GM12872 (cell line): ENCODE data around the gene PLEKHF1.

Experiments
- TF ChIP-seq, protein P1 (sequence below): IDR thresholded peaks from 3 replicates; pipeline ENCODE4 v1.5.1; 2011; ENCODE audit warnings: low read depth, mild to moderate bottlenecking, low read length, moderate library complexity; ENCODE audit not compliant: insufficient read depth

Gene PLEKHF1

DNA sequence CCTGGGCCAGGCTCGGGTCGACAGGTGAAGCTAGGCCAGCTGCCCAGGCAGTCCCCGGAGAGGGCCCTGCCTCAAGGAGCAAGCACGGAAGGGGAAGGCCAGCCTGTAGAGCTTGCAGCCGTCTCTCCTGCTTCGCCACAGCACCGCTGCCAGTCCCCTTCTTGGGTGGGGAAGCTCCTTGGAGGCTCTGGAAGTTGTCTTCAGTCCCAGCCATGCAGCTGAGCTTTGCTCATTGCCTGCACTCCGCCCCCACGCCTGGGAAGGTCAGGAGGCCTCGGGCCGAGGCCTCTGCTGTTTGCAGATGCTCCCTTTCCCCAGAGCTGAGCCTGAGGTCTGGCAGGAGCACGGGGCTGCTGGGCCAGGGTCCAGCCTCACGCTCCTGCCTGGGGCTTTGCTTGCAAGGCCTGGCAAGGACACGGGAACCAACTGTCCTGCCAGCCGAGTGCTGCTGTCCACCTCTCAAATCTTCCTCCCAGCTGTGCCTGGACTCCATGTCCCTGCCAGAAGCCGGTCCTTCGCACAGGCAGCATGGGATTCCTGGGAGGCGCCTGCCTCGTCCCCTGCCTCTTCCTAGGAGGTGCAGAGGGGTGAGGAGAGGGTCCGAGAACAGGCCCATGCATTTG lies 13.3 kb downstream of the PLEKHF1 start:
- TF ChIP-seq, protein P1, sequence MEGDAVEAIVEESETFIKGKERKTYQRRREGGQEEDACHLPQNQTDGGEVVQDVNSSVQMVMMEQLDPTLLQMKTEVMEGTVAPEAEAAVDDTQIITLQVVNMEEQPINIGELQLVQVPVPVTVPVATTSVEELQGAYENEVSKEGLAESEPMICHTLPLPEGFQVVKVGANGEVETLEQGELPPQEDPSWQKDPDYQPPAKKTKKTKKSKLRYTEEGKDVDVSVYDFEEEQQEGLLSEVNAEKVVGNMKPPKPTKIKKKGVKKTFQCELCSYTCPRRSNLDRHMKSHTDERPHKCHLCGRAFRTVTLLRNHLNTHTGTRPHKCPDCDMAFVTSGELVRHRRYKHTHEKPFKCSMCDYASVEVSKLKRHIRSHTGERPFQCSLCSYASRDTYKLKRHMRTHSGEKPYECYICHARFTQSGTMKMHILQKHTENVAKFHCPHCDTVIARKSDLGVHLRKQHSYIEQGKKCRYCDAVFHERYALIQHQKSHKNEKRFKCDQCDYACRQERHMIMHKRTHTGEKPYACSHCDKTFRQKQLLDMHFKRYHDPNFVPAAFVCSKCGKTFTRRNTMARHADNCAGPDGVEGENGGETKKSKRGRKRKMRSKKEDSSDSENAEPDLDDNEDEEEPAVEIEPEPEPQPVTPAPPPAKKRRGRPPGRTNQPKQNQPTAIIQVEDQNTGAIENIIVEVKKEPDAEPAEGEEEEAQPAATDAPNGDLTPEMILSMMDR: no peak

DNA sequence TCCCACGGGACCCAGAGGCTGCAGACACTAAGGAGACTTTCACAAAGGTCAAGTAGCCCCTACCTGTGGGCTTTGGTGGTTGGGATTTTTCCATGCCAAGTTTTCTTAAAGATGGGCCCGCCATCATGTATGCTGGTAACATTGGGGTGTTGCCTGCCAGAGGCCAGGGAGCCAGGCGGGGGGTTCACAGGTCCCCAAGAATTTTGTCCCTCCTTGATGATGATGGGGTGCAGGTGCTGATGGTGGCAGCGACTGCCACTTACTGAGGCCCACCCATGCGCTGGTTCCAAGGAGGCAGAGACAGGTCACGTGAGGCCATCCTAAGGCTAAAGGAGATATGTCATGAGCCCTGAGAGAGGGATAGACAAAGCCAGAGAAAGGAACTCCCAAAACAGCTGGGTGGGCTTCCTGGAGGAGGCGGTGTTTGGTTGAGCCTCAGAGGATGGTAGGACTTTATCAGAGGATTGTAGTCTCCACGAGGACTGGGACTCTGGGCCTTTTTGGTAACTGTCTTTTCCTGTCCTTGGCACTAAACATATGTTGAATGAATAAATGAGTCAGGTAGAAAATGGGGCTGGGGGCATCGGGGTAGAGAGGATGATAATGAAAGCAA lies 14.4 kb downstream of the PLEKHF1 start:
- TF ChIP-seq, protein P1: no peak

DNA sequence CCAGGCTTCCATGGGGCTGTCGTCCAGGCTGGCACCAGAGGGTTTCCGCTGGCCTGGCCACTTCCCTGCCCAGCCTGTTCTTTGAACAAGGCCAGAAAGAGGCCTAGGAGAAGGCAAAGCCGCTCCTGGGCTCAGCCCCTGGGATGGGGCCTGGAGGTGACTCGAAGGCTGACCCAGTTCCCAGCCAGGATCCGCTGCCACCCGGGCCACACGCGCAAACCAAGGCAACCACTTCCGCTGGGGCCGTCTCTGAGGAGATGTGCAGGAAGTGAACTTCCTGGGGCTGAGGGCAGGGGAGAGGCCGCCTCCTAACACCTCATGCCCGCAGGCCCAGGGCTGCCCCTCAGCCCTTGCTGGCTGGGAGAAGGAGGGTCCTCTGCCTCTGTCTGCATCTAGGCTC lies 15.2 kb downstream of the PLEKHF1 start:
- TF ChIP-seq, protein P1: no peak

DNA sequence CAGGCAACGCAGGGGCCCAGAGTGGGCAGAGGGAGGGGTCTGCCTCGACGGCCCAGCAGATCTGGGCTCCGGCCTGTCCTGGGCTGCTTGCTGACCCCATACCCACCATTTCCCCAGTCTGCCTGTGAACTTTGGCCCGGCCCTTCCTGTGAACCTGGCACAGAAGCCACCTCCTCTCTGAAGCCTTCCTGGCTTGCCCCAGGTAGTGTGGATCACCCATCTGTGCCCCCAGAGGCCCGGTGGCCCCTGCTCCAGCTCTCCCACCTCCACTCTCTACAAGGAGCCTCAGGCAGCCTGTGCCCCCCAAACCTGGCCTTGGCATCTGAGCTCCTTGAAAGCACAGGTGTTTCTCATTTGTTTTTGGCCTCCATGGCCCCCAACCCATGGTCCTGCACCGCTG lies 15.7 kb downstream of the PLEKHF1 start:
- TF ChIP-seq, protein P1: no peak

DNA sequence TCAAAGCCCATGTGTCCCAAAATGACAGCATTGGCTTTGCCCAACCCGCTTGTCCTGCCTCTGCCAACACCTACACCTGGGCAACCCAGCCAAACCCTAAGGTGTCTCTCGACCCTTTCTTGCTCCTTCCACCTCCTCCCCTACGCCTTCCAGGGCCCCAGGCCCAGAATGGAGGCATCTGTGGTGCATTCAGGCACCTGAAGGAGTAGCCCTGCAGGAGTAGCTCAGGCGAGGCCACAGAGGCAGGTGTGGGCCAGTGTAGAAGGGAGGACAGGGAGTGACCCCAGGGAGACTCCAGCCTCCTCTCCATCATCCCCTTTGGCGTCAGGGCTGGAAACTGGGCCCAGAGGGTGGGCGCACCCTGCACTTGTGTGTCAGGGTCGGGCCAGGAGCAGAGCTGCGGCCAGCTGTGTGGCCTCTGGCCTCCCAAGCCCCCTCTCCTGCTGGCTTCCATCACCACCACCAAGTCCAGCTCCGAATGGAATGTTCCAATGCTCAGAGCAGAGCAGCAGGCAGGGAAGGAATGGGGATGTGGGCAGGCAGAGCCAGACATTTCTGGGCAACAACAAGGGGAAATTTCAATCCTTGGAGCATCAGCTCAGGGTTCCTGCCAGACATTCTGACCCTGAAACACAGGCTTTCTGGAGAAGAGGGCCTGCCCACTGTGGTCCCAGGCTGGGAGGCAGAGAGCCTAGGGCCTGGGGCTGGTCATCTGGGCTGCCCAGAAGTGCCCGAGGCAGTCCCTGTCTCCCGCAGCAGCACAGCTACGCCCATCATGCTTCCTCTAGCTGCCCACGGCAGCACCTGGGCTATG lies 16.4 kb downstream of the PLEKHF1 start:
- TF ChIP-seq, protein P1: no peak

DNA sequence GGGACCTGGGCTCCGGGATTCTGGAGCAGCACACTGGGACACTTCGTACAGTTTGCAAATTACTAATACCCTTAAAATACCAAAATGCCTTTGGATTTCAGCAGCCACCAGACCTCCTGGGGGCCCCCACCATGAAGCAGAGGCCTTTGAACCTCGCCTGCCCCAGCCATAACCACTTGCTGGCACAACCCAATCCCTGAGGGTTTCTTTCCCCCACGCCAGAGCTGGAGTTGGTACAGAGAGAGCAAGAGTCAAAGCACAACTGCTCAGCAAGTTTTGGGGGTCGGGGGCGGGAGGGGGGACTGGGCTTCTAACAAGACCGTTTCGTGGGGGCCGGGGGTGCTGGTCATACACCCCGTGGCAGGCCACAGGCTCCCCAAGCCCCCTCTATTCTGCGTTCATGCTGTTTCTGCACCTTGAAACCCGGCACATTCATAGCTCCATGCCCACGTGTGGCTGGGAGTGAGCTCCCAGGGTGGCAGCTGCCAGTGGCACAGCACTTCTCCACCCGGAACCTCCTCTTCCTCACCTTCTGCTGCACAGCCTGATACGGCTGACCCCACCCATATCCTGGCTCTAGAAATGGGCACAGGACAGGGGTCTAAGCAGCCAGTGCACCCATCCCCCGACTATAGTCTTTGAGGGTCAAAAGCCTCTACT lies 17.1 kb downstream of the PLEKHF1 start:
- TF ChIP-seq, protein P1: no peak

DNA sequence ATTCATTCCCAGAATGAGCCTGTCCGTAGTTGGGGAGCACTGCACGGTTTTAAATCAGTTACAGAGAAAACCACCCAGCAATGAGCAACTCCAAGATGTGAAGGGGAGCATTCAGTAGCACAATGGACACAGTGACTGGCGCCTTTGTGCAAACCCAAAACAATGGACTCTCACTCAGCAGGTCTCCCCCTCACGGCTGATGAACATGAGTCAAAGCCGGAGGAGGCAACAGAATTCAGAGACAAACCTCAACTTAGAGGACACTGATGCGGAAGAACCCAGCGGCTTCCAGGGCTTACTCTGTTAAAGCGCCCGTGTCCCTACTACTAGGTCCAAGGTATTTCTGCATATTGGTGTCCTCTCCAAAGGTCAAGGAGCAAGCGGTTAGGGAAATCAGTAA lies 17.7 kb downstream of the PLEKHF1 start:
- TF ChIP-seq, protein P1: no peak
